ENCODE results near the gene SSX7.

GRCh38 chrX:52598886-52599285 lies 55.8 kb downstream of the SSX7 start:
- TF ChIP-seq CTCF (conservative IDR thresholded peaks at IDR 0.05; ENCODE audit: low read depth, low read length) (no peak), MAZ (IDR thresholded peaks at IDR 0.05; ENCODE audit: borderline replicate concordance, low read depth, low read length) (no peak), RFX5 (IDR thresholded peaks at IDR 0.05; ENCODE audit: low read depth, low read length) (no peak), ELK1 (IDR thresholded peaks at IDR 0.05; ENCODE audit: borderline replicate concordance, low read depth, low read length) (no peak), POLR2A (IDR thresholded peaks at IDR 0.05; ENCODE audit: low read depth, low read length) (no peak), USF2 (IDR thresholded peaks at IDR 0.05; ENCODE audit: low read depth, low read length) (no peak), FOS (IDR thresholded peaks at IDR 0.05; ENCODE audit: low read depth, low read length) (no peak), MAFK (IDR thresholded peaks at IDR 0.05; ENCODE audit: low read depth, low read length) (no peak), SMC3 (IDR thresholded peaks at IDR 0.05; ENCODE audit: low read depth, low read length) (no peak), RAD21 (IDR thresholded peaks at IDR 0.05; ENCODE audit: low read length) (no peak), BHLHE40 (IDR thresholded peaks at IDR 0.05; ENCODE audit: low read depth, low read length) (no peak), MXI1 (IDR thresholded peaks at IDR 0.05; ENCODE audit: borderline replicate concordance, low read depth, low read length) (no peak), CEBPB (IDR thresholded peaks at IDR 0.05; ENCODE audit: low read depth, low read length) (no peak)

Data from IMR-90 (cell line).